DND-41 (cell line): Measurements from ENCODE around the gene DMPK.

Experiments used
- CTCF ChIP-seq: IDR thresholded peaks from 2 replicates; pipeline ENCODE4 v1.5.1; 2012; ENCODE audit warnings: borderline replicate concordance, low read length, moderate library complexity, mild to moderate bottlenecking; ENCODE audit not compliant: poor library complexity, severe bottlenecking; ENCODE audit errors: extremely low read depth
- EZH2 ChIP-seq: IDR thresholded peaks from 3 replicates; pipeline ENCODE4 v1.6.1; 2012; ENCODE audit warnings: borderline replicate concordance, low read depth, mild to moderate bottlenecking, moderate library complexity, low read length, inconsistent platforms; ENCODE audit not compliant: severe bottlenecking

DNA sequence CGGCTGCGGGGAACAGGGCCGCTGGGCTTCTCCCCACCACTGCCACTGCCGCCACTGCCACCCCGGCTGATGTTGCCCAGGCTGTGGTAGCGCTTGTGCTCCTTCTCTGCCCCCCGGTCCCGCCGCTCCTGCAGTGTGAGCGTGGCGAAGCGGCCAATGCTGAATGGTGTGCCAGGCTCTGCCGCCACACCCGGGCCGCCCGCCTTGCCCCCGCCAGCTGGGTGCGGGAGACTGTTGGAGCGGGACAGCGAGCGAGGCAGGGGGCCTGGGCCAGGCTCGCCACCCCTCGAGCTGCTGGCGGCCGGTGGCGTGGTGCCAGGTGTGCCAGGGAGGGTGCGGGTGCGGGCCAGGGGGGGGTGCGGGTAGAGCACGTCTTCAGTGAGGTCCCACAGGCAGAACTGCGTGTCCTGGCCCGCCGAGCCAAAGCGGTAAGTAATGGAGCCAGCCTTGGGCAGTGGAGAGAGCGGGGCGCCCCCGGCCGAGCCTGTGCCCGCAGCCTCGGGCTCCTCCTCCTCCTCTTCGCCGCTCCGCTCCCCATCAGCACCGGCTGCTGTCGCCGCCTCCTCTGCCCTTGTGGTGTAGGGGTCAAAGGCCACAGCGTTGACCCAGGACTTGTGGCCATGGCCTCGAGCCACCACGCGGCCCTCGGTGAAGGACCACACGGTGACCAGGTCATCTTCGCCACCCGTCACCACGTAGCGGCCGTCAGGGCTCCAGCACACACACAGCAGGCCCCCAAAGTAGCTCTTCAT, 3.7 kb upstream of the DMPK start:
- no peak for TF ChIP-seq CTCF
- no peak for TF ChIP-seq EZH2
